ENCODE measurements around the gene PRKCH.

DNA sequence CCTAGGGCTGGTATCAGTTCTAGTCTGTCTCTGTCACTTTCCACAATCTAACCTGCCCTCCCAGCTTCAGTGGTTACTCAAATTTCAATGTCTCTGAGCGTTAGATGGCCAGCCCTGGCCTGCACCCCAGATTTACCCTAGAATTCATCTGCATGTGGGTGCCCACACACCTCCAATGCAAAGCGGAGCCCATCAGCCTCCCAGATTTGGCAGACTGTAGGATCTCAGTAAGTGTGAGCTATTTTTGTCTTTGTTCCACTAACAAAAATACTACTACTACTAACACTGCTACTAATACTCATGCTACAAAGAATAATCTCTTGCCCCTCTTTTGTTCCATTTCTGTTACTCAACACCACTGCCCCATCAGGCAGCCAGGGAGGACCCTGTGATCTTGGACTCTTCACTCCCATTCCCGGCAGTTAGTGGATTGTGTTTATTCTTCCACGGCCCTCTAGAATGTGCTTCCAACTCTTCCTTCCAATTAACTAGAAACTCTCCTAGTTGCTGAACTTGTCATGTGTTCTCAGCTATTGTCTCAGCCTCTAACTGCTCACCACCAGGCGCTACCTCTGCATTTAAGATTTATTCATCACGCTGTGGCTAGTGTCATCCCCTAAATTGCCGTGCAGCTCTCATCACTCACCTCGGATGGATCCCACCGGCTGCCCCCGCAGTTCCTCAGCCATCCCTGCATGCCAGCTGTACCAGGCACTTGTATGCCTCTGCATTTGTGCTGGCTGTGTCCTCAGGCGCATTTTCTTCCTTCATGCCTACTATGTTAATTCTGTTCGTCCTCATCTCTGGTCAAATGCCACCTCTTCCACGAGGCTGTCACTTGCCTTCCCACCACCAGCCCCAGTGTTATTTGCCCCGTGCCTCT is 223.3 kb downstream of the PRKCH start:
- TF ChIP-seq CTCF (IDR thresholded peaks at IDR 0.05; ENCODE audit: poor library complexity, severe bottlenecking) (no peak), TAF1 (IDR thresholded peaks at IDR 0.05; ENCODE audit: low read depth) (no peak), EZH2 (IDR thresholded peaks at IDR 0.05; ENCODE audit: borderline replicate concordance, insufficient read depth, low read length, poor library complexity, severe bottlenecking) (no peak), SMC3 (conservative IDR thresholded peaks at IDR 0.05; ENCODE audit: poor library complexity) (no peak), POLR2AphosphoS5 (IDR thresholded peaks at IDR 0.05) (no peak)
